Breast epithelium (tissue), 4 donors: Measurements from ENCODE around the gene PIK3CG. TPM values are rescaled to one million over a fixed set of nuclear protein-coding genes. Genes with fewer than 3 reads are reported as not detected.
"Not testable (repeated sequence)": the region's sequence is repeated elsewhere in the genome, so short reads cannot be mapped to it uniquely, and the experiment has no call there.

Experiments
- DNase-seq, 2 donors: peaks; one replicate each; pipeline ENCODE4 v3.0.0-alpha.2; 2019; ENCODE audit warnings: low spot score in 2 of 2
- H3K27ac ChIP-seq, 2 donors: fragments of 200-600 bp; sonication (generic) in 1 of 2; one replicate each; pipeline ENCODE4 v1.5.1; 2016 to 2019; ENCODE audit warnings: mild to moderate bottlenecking in 1 of 2
- H3K27me3 ChIP-seq, 2 donors: fragments of 200-600 bp; sonication (generic) in 1 of 2; one replicate each; pipeline versions ENCODE4 v1.5.1 to v1.6.0; 2017 to 2019; ENCODE audit warnings: control low read depth in 1 of 2, mild to moderate bottlenecking in 1 of 2
- H3K36me3 ChIP-seq: fragments of 200-600 bp; one replicate; pipeline ENCODE4 v1.5.1; 2019
- H3K4me1 ChIP-seq, 2 donors: fragments of 200-600 bp; sonication (generic); one replicate each; pipeline ENCODE4 v1.5.1; 2016 to 2019; ENCODE audit warnings: control low read depth in 1 of 2
- H3K4me3 ChIP-seq, 3 donors: fragments of 200-600 bp; sonication (generic); 1 replicate in 2 of 3; 2 replicates in 1 of 3; pipeline ENCODE4 v1.5.1; 2016 to 2019; ENCODE audit warnings: mild to moderate bottlenecking in 3 of 3, moderate library complexity in 2 of 3
- H3K9me3 ChIP-seq, 2 donors: fragments of 200-600 bp; sonication (generic) in 1 of 2; one replicate each; pipeline ENCODE4 v1.5.1; 2016 to 2019; ENCODE audit warnings: control low read depth in 1 of 2
- POLR2A ChIP-seq: fragments of 450-650 bp; IDR thresholded peaks from one replicate; pipeline ENCODE4 v1.6.1; 2016; ENCODE audit warnings: antibody characterized with exemption, mild to moderate bottlenecking, moderate library complexity
- POLR2AphosphoS5 ChIP-seq, 3 donors: sonication (generic); formaldehyde crosslinking; IDR thresholded peaks; one replicate each; pipeline ENCODE4 v1.6.1; 2017; ENCODE audit warnings: antibody characterized with exemption in 3 of 3
- intact Hi-C: fragments of 100-400 bp; cut with DNase I; formaldehyde crosslinking; loops from one replicate; pipeline ENCODE4 v1.15.1; 2023; ENCODE audit warnings: low total_unique reads
- total RNA-seq, 3 donors: library from RNA; depleted of rRNA; stranded (reverse); fragments of >200 nt; gene quantifications; one replicate each; pipeline ENCODE4 v1.1.0, GENCODE V29; 2016
- TF ChIP-seq, protein P1 (sequence below), 3 donors: fragments of 450-650 bp; IDR thresholded peaks; one replicate each; pipeline ENCODE4 v1.5.1; 2016 to 2017; ENCODE audit warnings: antibody characterized with exemption in 3 of 3, mild to moderate bottlenecking in 3 of 3, moderate library complexity in 3 of 3

The PIK3CG gene
- total RNA-seq, 3 donors from 2014 or later = 3.3 to 12.0 (median 5.4) TPM

- DNase-seq = no peak
- no peaks in the 10 kb centered on the region for H3K4me1 ChIP-seq
- H3K27me3 ChIP-seq = no peaks in the 10 kb centered on the region
- no peak overlapping the region for H3K4me3 ChIP-seq
- no peaks in the 10 kb centered on the region for H3K9me3 ChIP-seq
- TF ChIP-seq, protein P1, sequence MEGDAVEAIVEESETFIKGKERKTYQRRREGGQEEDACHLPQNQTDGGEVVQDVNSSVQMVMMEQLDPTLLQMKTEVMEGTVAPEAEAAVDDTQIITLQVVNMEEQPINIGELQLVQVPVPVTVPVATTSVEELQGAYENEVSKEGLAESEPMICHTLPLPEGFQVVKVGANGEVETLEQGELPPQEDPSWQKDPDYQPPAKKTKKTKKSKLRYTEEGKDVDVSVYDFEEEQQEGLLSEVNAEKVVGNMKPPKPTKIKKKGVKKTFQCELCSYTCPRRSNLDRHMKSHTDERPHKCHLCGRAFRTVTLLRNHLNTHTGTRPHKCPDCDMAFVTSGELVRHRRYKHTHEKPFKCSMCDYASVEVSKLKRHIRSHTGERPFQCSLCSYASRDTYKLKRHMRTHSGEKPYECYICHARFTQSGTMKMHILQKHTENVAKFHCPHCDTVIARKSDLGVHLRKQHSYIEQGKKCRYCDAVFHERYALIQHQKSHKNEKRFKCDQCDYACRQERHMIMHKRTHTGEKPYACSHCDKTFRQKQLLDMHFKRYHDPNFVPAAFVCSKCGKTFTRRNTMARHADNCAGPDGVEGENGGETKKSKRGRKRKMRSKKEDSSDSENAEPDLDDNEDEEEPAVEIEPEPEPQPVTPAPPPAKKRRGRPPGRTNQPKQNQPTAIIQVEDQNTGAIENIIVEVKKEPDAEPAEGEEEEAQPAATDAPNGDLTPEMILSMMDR (IDR thresholded peaks at IDR 0.05) = no peak
- TF ChIP-seq POLR2A = no peak
- no peak for TF ChIP-seq POLR2AphosphoS5 (IDR thresholded peaks at IDR 0.05)
- H3K27ac ChIP-seq = no peak overlapping the region
- intact Hi-C loops = no loop called here
- H3K36me3 ChIP-seq = no peaks in the 10 kb centered on the region
These were observed 49.0 kb downstream of the PIK3CG start for GRCh38 chr7:106914018-106914607.

- TF ChIP-seq POLR2AphosphoS5 (IDR thresholded peaks at IDR 0.05) (no peak), POLR2A (no peak)
- TF ChIP-seq, protein P1 (IDR thresholded peaks at IDR 0.05) = no peak
- Histone ChIP-seq H3K36me3 (no peaks in the 10 kb centered on the region), H3K4me1 (no peaks in the 10 kb centered on the region), H3K27ac (no peak overlapping the region), H3K9me3 (no peaks in the 10 kb centered on the region), H3K4me3 (no peak overlapping the region), H3K27me3 (no peaks in the 10 kb centered on the region)
- intact Hi-C loops = no loop called here
- no peak for DNase-seq
These were observed 50.3 kb downstream of the PIK3CG start for GRCh38 chr7:106915407-106915806.

GRCh38 chr7:106915873-106916272 lies 50.8 kb downstream of the PIK3CG start:
- Histone ChIP-seq H3K27me3 (no peaks in the 10 kb centered on the region), H3K36me3 (no peaks in the 10 kb centered on the region), H3K27ac (no peak overlapping the region), H3K9me3 (no peaks in the 10 kb centered on the region), H3K4me3 (no peak overlapping the region), H3K4me1 (no peaks in the 10 kb centered on the region)
- intact Hi-C loops = no loop called here
- TF ChIP-seq, protein P1 (IDR thresholded peaks at IDR 0.05) = no peak
- TF ChIP-seq POLR2A = no peak
- no peak for TF ChIP-seq POLR2AphosphoS5 (IDR thresholded peaks at IDR 0.05)
- no peak for DNase-seq

DNA sequence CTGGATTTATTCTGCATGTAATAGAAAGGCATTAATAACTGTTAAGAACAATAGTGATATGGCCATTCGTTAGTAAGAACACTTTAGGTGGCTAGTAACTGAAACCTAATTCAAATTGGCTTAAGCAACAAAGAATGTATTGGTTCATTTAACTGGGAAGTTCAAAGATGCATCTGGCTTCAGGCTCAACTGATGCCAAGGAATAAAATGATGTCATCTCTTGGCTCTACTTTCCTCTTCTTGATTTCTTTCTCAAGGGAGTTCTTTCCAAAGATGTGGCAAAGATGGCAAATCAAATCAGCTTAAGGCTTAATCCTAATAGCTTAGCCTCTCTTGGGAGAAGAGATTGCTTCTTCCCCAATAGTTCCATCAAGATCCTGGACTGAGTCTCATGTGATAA lies 51.6 kb downstream of the PIK3CG start:
- intact Hi-C loops = no loop called here
- no peaks in the 10 kb centered on the region for H3K4me1 ChIP-seq
- TF ChIP-seq POLR2A (no peak), POLR2AphosphoS5 (IDR thresholded peaks at IDR 0.05) (no peak)
- TF ChIP-seq, protein P1 (IDR thresholded peaks at IDR 0.05) = no peak
- H3K9me3 ChIP-seq = no peaks in the 10 kb centered on the region
- H3K27me3 ChIP-seq = no peaks in the 10 kb centered on the region
- no peaks in the 10 kb centered on the region for H3K36me3 ChIP-seq
- no peak overlapping the region for H3K27ac ChIP-seq
- H3K4me3 ChIP-seq = no peak overlapping the region
- DNase-seq = no peak

- intact Hi-C loops = no loop called here
- TF ChIP-seq POLR2AphosphoS5 (IDR thresholded peaks at IDR 0.05) = no peak
- TF ChIP-seq POLR2A = no peak
- TF ChIP-seq, protein P1 (IDR thresholded peaks at IDR 0.05) = no peak
- H3K4me1 ChIP-seq = no peaks in the 10 kb centered on the region
- DNase-seq = no peak
- H3K27me3 ChIP-seq = no peaks in the 10 kb centered on the region
- no peak overlapping the region for H3K4me3 ChIP-seq
- H3K36me3 ChIP-seq = no peaks in the 10 kb centered on the region
- no peaks in the 10 kb centered on the region for H3K9me3 ChIP-seq
- no peak overlapping the region for H3K27ac ChIP-seq
These were observed 53.9 kb downstream of the PIK3CG start for GRCh38 chr7:106918991-106919390.

DNA sequence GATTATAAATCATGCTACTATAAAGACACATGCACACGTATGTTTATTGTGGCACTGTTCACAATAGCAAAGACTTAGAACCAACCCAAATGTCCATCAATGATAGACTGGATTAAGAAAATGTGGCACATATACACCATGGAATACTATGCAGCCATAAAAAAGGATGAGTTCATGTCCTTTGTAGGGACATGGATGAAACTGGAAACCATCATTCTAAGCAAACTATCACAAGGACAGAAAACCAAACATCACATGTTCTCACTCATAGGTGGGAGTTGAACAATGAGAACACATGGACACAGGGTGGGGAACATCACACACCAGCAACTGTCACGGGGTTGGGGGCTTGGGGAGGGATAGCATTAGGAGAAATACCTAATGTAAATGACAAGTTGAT lies 59.4 kb downstream of the PIK3CG start:
- H3K9me3 ChIP-seq, H3K36me3 ChIP-seq, H3K27me3 ChIP-seq, H3K27ac ChIP-seq, DNase-seq, H3K4me3 ChIP-seq, H3K4me1 ChIP-seq: not testable (repeated sequence)
- intact Hi-C loops = loop anchor here (5.0 kb wide), 1 partner anchor 447 kb away; no protein-coding TSS in a partner anchor
